ENCODE data around the gene BRMS1.

DNA sequence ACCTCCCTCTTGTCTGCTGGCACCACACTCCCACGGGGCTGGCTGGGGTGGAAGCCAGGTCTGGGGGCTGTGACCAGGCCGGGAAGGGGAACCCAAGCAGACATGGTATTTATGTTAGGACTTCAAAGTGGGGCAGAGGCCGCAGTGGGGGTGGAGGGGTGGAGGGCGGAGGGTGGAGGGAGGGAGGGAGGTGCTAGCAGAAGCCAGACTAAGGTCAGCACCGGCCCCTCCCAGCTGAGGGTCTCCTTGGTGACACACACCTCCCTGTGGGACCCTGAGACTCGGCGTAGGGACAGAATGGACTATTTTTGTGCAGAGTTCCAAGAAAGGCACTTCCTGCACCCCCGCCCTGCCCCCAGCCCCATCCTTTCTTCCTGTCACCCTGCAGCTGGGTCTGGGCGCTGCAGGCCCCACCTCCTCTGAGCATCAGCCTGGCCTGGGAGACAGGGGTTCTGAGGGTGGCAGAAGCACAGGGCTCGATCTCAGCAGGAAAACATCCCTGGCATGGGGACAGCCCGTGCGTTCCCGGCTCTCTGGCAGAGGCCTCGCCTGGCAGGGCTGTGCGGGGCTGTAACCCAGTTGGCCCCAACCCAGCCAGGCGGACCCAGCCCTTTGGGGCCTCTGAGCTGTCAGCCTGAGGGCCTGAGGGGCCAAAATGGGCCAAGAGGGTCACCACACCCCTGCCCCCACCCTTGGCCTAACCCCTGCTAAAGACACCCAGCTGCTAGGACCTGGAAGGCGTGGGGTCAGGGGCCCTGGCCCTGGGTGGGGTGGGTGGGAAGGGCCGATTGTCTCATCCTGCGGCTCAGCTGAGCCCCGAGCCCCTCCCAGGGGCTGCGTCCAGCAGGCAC lies 18.4 kb downstream of the BRMS1 start:
- TF ChIP-seq, protein P1, sequence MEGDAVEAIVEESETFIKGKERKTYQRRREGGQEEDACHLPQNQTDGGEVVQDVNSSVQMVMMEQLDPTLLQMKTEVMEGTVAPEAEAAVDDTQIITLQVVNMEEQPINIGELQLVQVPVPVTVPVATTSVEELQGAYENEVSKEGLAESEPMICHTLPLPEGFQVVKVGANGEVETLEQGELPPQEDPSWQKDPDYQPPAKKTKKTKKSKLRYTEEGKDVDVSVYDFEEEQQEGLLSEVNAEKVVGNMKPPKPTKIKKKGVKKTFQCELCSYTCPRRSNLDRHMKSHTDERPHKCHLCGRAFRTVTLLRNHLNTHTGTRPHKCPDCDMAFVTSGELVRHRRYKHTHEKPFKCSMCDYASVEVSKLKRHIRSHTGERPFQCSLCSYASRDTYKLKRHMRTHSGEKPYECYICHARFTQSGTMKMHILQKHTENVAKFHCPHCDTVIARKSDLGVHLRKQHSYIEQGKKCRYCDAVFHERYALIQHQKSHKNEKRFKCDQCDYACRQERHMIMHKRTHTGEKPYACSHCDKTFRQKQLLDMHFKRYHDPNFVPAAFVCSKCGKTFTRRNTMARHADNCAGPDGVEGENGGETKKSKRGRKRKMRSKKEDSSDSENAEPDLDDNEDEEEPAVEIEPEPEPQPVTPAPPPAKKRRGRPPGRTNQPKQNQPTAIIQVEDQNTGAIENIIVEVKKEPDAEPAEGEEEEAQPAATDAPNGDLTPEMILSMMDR (IDR thresholded peaks at IDR 0.05) = no peak
- no peak for TF ChIP-seq ZFX (IDR thresholded peaks at IDR 0.05; ENCODE audit: borderline replicate concordance)
